ENCODE measurements around the gene PABPC3. TPM values are rescaled to one million over a fixed set of nuclear protein-coding genes. Genes with fewer than 3 reads are reported as not detected.

PABPC3 gene
- total RNA-seq, 1 donor from 2014 or later = 0.13 TPM

Other genes with a start within 250 kb of the PABPC3 start
- gene AMER2, start 76.2 kb downstream of the PABPC3 start, total RNA-seq = 0.04 TPM
- gene MTMR6, start 191.4 kb downstream of the PABPC3 start, total RNA-seq = 14.8 TPM
- 46.1 TPM for gene NUP58, start 205.5 kb downstream of the PABPC3 start, total RNA-seq

Data from sciatic nerve (tissue), 1 donor.